ENCODE data around the gene MED29.
A peak's percentile ranks its signal among the peaks of the same experiment; 100 is the strongest.

MED29 gene

GRCh38 chr19:39399668-39400050, 8.5 kb downstream of the MED29 start:
- no peak for FAIRE-seq

GRCh38 chr19:39400061-39400460, 8.9 kb downstream of the MED29 start:
- no peak for FAIRE-seq

- FAIRE-seq = no peak
Measured at GRCh38 chr19:39401070-39401548, 9.9 kb downstream of the MED29 start.

- no peak for FAIRE-seq
Measured at GRCh38 chr19:39401549-39402345, 10.6 kb downstream of the MED29 start.

- FAIRE-seq = no peak
Measured at GRCh38 chr19:39402346-39403300, 11.4 kb downstream of the MED29 start.

- FAIRE-seq = peak; percentile 81
Measured at GRCh38 chr19:39403331-39404312, 12.4 kb downstream of the MED29 start.

- FAIRE-seq = no peak
Measured at GRCh38 chr19:39405261-39405957, 14.2 kb downstream of the MED29 start.

GRCh38 chr19:39405958-39406655, 14.9 kb downstream of the MED29 start:
- FAIRE-seq = no peak

- FAIRE-seq = no peak
Measured at GRCh38 chr19:39406656-39407409, 15.7 kb downstream of the MED29 start, which contains the start of gene ZFP36. ZFP36 (plus strand) TSS chr19:39406847; CDS start chr19:39406905, 58 bp downstream.

- FAIRE-seq = no peak
Measured at GRCh38 chr19:39407410-39407659, 16.2 kb downstream of the MED29 start.

GRCh38 chr19:39407660-39408391, 16.6 kb downstream of the MED29 start:
- FAIRE-seq = no peak

- no peak for FAIRE-seq
Measured at GRCh38 chr19:39408392-39409207, 17.4 kb downstream of the MED29 start.

- FAIRE-seq = peak; percentile 60
Measured at GRCh38 chr19:39409208-39410016, 18.2 kb downstream of the MED29 start.

- FAIRE-seq = no peak
Measured at GRCh38 chr19:39410017-39410830, 19.0 kb downstream of the MED29 start.

- no peak for FAIRE-seq
Measured at GRCh38 chr19:39410831-39411080, 19.6 kb downstream of the MED29 start.

- no peak for FAIRE-seq
Measured at GRCh38 chr19:39411081-39411831, 20.1 kb downstream of the MED29 start.

GRCh38 chr19:39411832-39412099, 20.6 kb downstream of the MED29 start:
- no peak for FAIRE-seq

All from G401.6 (cell line).